WTC11 (cell line): ENCODE data around the gene SMIM38. TPM values are rescaled to one million over a fixed set of nuclear protein-coding genes. Genes with fewer than 3 reads are reported as not detected.

Experiments used
- ATAC-seq: fragments of 200-7000 bp; cut with Tn5 transposase; 2 replicates; pipeline ENCODE4 v1.10.0; 2021; ENCODE audit warnings: mild to moderate bottlenecking, moderate library complexity
- CTCF ChIA-PET: fragments of 300-600 bp; sonication (Branson Sonifier 250); formaldehyde crosslinking; loops from one replicate; lab custom pipeline; 2021; ENCODE audit warnings: antibody characterized with exemption; lab: Charles Lee
- POLR2A ChIA-PET: fragments of 350-600 bp; sonication (Branson Sonifier 250); formaldehyde crosslinking; loops from one replicate; lab custom pipeline; 2021; ENCODE audit warnings: antibody characterized with exemption; lab: Charles Lee
- DNase-seq: peaks from one replicate; pipeline ENCODE4 v3.0.0; 2021; ENCODE audit warnings: low spot score
- H3K27ac Mint-ChIP-seq: 2 replicates; pipeline ENCODE4 v1.8.0; 2021; ENCODE audit warnings: mixed read lengths
- H3K27me3 Mint-ChIP-seq: 2 replicates; pipeline ENCODE4 v1.8.0; 2021; ENCODE audit warnings: low read depth, mild to moderate bottlenecking, moderate library complexity, mixed read lengths
- H3K36me3 Mint-ChIP-seq: 2 replicates; pipeline ENCODE4 v1.8.0; 2021; ENCODE audit warnings: mixed read lengths
- H3K4me1 Mint-ChIP-seq: 2 replicates; pipeline ENCODE4 v1.8.0; 2022; ENCODE audit warnings: mixed read lengths
- H3K4me3 Mint-ChIP-seq: 2 replicates; pipeline ENCODE4 v1.8.0; 2021; ENCODE audit warnings: mild to moderate bottlenecking, moderate library complexity, mixed read lengths
- H3K9me3 Mint-ChIP-seq: 2 replicates; pipeline ENCODE4 v1.8.0; 2021; ENCODE audit warnings: mixed read lengths
- ATF6 ChIP-seq: sonication (generic); formaldehyde crosslinking; IDR thresholded peaks from 2 replicates; pipeline ENCODE4 v1.8.1; 2023; ENCODE audit warnings: mild to moderate bottlenecking, missing genetic modification reagents
- FOXJ3 ChIP-seq: sonication (generic); formaldehyde crosslinking; IDR thresholded peaks from 2 replicates; pipeline ENCODE4 v1.9.0; 2021; ENCODE audit warnings: missing genetic modification reagents, mild to moderate bottlenecking, borderline replicate concordance
- FOXP1 ChIP-seq: sonication (generic); formaldehyde crosslinking; IDR thresholded peaks from 2 replicates; pipeline ENCODE4 v1.8.0; 2022; ENCODE audit warnings: missing genetic modification reagents, mild to moderate bottlenecking, moderate library complexity, borderline replicate concordance
- GABPB1 ChIP-seq: sonication (generic); formaldehyde crosslinking; IDR thresholded peaks from 2 replicates; pipeline ENCODE4 v1.8.1; 2023; ENCODE audit warnings: mild to moderate bottlenecking, missing genetic modification reagents
- IRF2 ChIP-seq: sonication (generic); formaldehyde crosslinking; IDR thresholded peaks from 2 replicates; pipeline ENCODE4 v1.8.0; 2022; ENCODE audit warnings: low read depth, missing genetic modification reagents, borderline replicate concordance
- KAT7 ChIP-seq: sonication (generic); formaldehyde crosslinking; IDR thresholded peaks from 2 replicates; pipeline ENCODE4 v1.8.1; 2023; ENCODE audit warnings: missing genetic modification reagents, mild to moderate bottlenecking, borderline replicate concordance
- NFE2L1 ChIP-seq: sonication (generic); formaldehyde crosslinking; IDR thresholded peaks from 2 replicates; pipeline ENCODE4 v1.8.1; 2023; ENCODE audit warnings: missing genetic modification reagents
- NR2C2 ChIP-seq: sonication (generic); formaldehyde crosslinking; IDR thresholded peaks from 2 replicates; pipeline ENCODE4 v1.8.0; 2022; ENCODE audit warnings: mild to moderate bottlenecking, missing genetic modification reagents
- TEAD4 ChIP-seq: sonication (generic); formaldehyde crosslinking; IDR thresholded peaks from 2 replicates; pipeline ENCODE4 v1.8.0; 2022; ENCODE audit warnings: mild to moderate bottlenecking, missing genetic modification reagents
- TP53 ChIP-seq: sonication (generic); formaldehyde crosslinking; IDR thresholded peaks from 2 replicates; pipeline ENCODE4 v1.8.1; 2023; ENCODE audit warnings: mild to moderate bottlenecking, missing genetic modification reagents
- ZNF121 ChIP-seq: sonication (generic); formaldehyde crosslinking; IDR thresholded peaks from 2 replicates; pipeline ENCODE4 v1.8.0; 2023; ENCODE audit warnings: missing genetic modification reagents
- ZNF219 ChIP-seq: sonication (generic); formaldehyde crosslinking; IDR thresholded peaks from 2 replicates; pipeline ENCODE4 v1.8.0; 2023; ENCODE audit warnings: missing genetic modification reagents, mild to moderate bottlenecking, borderline replicate concordance
- ZNF281 ChIP-seq: sonication (generic); formaldehyde crosslinking; IDR thresholded peaks from 2 replicates; pipeline ENCODE4 v1.8.0; 2023; ENCODE audit warnings: mild to moderate bottlenecking, missing genetic modification reagents
- ZNF416 ChIP-seq: fragments of 250-450 bp; sonication (Bioruptor Pico); IDR thresholded peaks from 2 replicates; pipeline ENCODE4 v1.9.0; 2021; ENCODE audit warnings: mild to moderate bottlenecking, inconsistent platforms
- ZNF425 ChIP-seq: fragments of 250-450 bp; sonication (Bioruptor Pico); conservative IDR thresholded peaks from 2 replicates; pipeline ENCODE4 v1.9.0; 2021; ENCODE audit warnings: mild to moderate bottlenecking
- total RNA-seq: library from RNA; stranded (reverse); gene quantifications from 3 replicates; pipeline ENCODE4 v1.2.3, GENCODE V29; 2021
- TF ChIP-seq, protein P1 (sequence below): sonication (generic); formaldehyde crosslinking; IDR thresholded peaks from 2 replicates; pipeline ENCODE4 v1.8.1; 2022; ENCODE audit warnings: missing genetic modification reagents, borderline replicate concordance
- TF ChIP-seq, protein P2 (sequence below): sonication (generic); formaldehyde crosslinking; IDR thresholded peaks from 2 replicates; pipeline ENCODE4 v1.8.0; 2022; ENCODE audit warnings: missing genetic modification reagents
- TF ChIP-seq, protein P3 (sequence below): fragments of 250-450 bp; sonication (Bioruptor Pico); IDR thresholded peaks from 2 replicates; pipeline ENCODE4 v1.9.0; 2021; ENCODE audit warnings: mild to moderate bottlenecking

The SMIM38 gene
- total RNA-seq, 1 experiment from 2014 or later: 0.39 TPM

- POLR2A ChIA-PET: no interaction called here
- TF ChIP-seq ZNF219 (CRISPR knock-in tag) (no peak), ZNF281 (CRISPR knock-in tag) (no peak), ZNF121 (no peak), TEAD4 (no peak), NR2C2 (CRISPR knock-in tag) (no peak), GABPB1 (CRISPR knock-in tag) (no peak), FOXP1 (CRISPR knock-in tag) (no peak), ZNF416 (CRISPR knock-in tag) (no peak), FOXJ3 (CRISPR knock-in tag) (no peak)
- TF ChIP-seq, all 79 proteins: peak for 0
- DNase-seq (no peak), ATAC-seq (no peak)
- Mint-ChIP-seq H3K4me1 (peaks cover 4% of the 10 kb centered on the region), H3K27ac (no peak overlapping the region), H3K9me3 (peaks cover 9% of the 10 kb centered on the region), H3K36me3 (no peaks in the 10 kb centered on the region), H3K27me3 (no peaks in the 10 kb centered on the region; the same call in 1 of the 2 replicates), H3K4me3 (no peak overlapping the region)
- CTCF ChIA-PET: interaction anchor here (1.0 to 2.2 kb wide), 2 partner anchors 72 to 102 kb away, joined by 3 to 8 read pairs; no protein-coding TSS in a partner anchor
These were observed 47.6 kb downstream of the SMIM38 start for GRCh38 chr11:69203381-69203780.

DNA sequence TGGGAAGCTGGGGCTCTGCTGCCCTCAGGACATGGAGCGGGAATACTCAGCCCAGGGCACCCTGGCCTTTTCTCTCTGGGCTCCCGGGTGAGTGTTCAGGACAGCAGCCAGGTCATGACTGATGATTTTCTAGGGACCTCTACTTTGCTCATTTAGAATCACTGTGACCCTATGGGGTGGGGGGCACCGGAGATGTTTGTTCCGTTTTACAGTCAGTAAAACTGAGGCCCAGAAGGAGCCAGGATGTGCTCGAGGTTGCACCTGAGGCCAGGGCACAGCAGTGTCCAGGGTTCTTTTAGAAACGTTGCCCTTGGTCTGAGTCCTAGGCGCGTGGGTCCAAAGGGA lies 48.1 kb downstream of the SMIM38 start:
- H3K9me3 Mint-ChIP-seq: peaks cover 6% of the 10 kb centered on the region
- no peak overlapping the region for H3K27ac Mint-ChIP-seq
- ATAC-seq: no peak
- ChIA-PET CTCF (interaction anchor here (1.0 to 2.2 kb wide), 2 partner anchors 72 to 102 kb away, joined by 3 to 8 read pairs; no protein-coding TSS in a partner anchor), POLR2A (no interaction called here)
- peak; percentile 4 for DNase-seq
- no peaks in the 10 kb centered on the region; the same call in 1 of the 2 replicates for H3K27me3 Mint-ChIP-seq
- peaks cover 4% of the 10 kb centered on the region for H3K4me1 Mint-ChIP-seq
- TF ChIP-seq, protein P1, sequence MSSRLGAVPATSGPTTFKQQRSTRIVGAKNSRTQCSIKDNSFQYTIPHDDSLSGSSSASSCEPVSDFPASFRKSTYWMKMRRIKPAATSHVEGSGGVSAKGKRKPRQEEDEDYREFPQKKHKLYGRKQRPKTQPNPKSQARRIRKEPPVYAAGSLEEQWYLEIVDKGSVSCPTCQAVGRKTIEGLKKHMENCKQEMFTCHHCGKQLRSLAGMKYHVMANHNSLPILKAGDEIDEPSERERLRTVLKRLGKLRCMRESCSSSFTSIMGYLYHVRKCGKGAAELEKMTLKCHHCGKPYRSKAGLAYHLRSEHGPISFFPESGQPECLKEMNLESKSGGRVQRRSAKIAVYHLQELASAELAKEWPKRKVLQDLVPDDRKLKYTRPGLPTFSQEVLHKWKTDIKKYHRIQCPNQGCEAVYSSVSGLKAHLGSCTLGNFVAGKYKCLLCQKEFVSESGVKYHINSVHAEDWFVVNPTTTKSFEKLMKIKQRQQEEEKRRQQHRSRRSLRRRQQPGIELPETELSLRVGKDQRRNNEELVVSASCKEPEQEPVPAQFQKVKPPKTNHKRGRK (CRISPR knock-in tag): no peak
- TF ChIP-seq, protein P2, sequence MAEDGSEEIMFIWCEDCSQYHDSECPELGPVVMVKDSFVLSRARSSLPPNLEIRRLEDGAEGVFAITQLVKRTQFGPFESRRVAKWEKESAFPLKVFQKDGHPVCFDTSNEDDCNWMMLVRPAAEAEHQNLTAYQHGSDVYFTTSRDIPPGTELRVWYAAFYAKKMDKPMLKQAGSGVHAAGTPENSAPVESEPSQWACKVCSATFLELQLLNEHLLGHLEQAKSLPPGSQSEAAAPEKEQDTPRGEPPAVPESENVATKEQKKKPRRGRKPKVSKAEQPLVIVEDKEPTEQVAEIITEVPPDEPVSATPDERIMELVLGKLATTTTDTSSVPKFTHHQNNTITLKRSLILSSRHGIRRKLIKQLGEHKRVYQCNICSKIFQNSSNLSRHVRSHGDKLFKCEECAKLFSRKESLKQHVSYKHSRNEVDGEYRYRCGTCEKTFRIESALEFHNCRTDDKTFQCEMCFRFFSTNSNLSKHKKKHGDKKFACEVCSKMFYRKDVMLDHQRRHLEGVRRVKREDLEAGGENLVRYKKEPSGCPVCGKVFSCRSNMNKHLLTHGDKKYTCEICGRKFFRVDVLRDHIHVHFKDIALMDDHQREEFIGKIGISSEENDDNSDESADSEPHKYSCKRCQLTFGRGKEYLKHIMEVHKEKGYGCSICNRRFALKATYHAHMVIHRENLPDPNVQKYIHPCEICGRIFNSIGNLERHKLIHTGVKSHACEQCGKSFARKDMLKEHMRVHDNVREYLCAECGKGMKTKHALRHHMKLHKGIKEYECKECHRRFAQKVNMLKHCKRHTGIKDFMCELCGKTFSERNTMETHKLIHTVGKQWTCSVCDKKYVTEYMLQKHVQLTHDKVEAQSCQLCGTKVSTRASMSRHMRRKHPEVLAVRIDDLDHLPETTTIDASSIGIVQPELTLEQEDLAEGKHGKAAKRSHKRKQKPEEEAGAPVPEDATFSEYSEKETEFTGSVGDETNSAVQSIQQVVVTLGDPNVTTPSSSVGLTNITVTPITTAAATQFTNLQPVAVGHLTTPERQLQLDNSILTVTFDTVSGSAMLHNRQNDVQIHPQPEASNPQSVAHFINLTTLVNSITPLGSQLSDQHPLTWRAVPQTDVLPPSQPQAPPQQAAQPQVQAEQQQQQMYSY: no peak
- TF ChIP-seq, protein P3, sequence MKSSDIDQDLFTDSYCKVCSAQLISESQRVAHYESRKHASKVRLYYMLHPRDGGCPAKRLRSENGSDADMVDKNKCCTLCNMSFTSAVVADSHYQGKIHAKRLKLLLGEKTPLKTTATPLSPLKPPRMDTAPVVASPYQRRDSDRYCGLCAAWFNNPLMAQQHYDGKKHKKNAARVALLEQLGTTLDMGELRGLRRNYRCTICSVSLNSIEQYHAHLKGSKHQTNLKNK (CRISPR knock-in tag): no peak
- no peak for TF ChIP-seq TP53 (CRISPR knock-in tag)
- TF ChIP-seq ZNF425: no peak
- no peak for TF ChIP-seq ZNF281 (CRISPR knock-in tag)
- no peak for TF ChIP-seq IRF2 (CRISPR knock-in tag)
- TF ChIP-seq ATF6 (CRISPR knock-in tag): no peak
- TF ChIP-seq GABPB1 (CRISPR knock-in tag): no peak
- no peak for TF ChIP-seq KAT7 (CRISPR knock-in tag)
- TF ChIP-seq NFE2L1 (CRISPR knock-in tag): no peak
- H3K36me3 Mint-ChIP-seq: no peaks in the 10 kb centered on the region
- H3K4me3 Mint-ChIP-seq: no peak overlapping the region
